ENCODE data around the gene WNK2.

Gene WNK2

GRCh38 chr9:93228453-93228852, 44.5 kb downstream of the WNK2 start:
- no peak for TF ChIP-seq CTCF (IDR thresholded peaks at IDR 0.05; ENCODE audit: control insufficient read depth, insufficient read depth, low read depth, low read length, missing control alignments)
- no peak overlapping the region for H3K4me3 ChIP-seq (ENCODE audit: control insufficient read depth, low read depth, low read length)
- no peak for DNase-seq (ENCODE audit: low read depth)

- no peak overlapping the region for H3K4me3 ChIP-seq (ENCODE audit: control insufficient read depth, low read depth, low read length)
- no peak for TF ChIP-seq CTCF (IDR thresholded peaks at IDR 0.05; ENCODE audit: control insufficient read depth, insufficient read depth, low read depth, low read length, missing control alignments)
- no peak for DNase-seq (ENCODE audit: low read depth)
These were observed 45.7 kb downstream of the WNK2 start for GRCh38 chr9:93229636-93230035.

GRCh38 chr9:93230185-93230584, 46.2 kb downstream of the WNK2 start:
- TF ChIP-seq CTCF (IDR thresholded peaks at IDR 0.05; ENCODE audit: control insufficient read depth, insufficient read depth, low read depth, low read length, missing control alignments), result no peak
- DNase-seq (ENCODE audit: low read depth), result no peak
- no peak overlapping the region for H3K4me3 ChIP-seq (ENCODE audit: control insufficient read depth, low read depth, low read length)

GRCh38 chr9:93230601-93231000, 46.7 kb downstream of the WNK2 start:
- DNase-seq (ENCODE audit: low read depth), result no peak
- no peak overlapping the region for H3K4me3 ChIP-seq (ENCODE audit: control insufficient read depth, low read depth, low read length)
- no peak for TF ChIP-seq CTCF (IDR thresholded peaks at IDR 0.05; ENCODE audit: control insufficient read depth, insufficient read depth, low read depth, low read length, missing control alignments)

- no peak for DNase-seq (ENCODE audit: low read depth)
- H3K4me3 ChIP-seq (ENCODE audit: control insufficient read depth, low read depth, low read length), result no peak overlapping the region
- no peak for TF ChIP-seq CTCF (IDR thresholded peaks at IDR 0.05; ENCODE audit: control insufficient read depth, insufficient read depth, low read depth, low read length, missing control alignments)
These were observed 47.3 kb downstream of the WNK2 start for GRCh38 chr9:93231121-93231694.

GRCh38 chr9:93231716-93232115, 47.8 kb downstream of the WNK2 start:
- no peak for DNase-seq (ENCODE audit: low read depth)
- no peak for TF ChIP-seq CTCF (IDR thresholded peaks at IDR 0.05; ENCODE audit: control insufficient read depth, insufficient read depth, low read depth, low read length, missing control alignments)
- H3K4me3 ChIP-seq (ENCODE audit: control insufficient read depth, low read depth, low read length), result no peak overlapping the region

Measured in AG09309 (cell line).